H9 (cell line): ENCODE data around the gene CABP7. TPM values are rescaled to one million over a fixed set of nuclear protein-coding genes. Genes with fewer than 3 reads are reported as not detected.

Source experiments
- DNase-seq: peaks from one replicate; pipeline ENCODE4 v3.0.0-alpha.2; 2017
- H2AFZ ChIP-seq: one replicate; pipeline ENCODE4 v1.6.1; 2013; ENCODE audit warnings: mild to moderate bottlenecking, low read length, control low read depth, moderate library complexity
- H2AK5ac ChIP-seq: 2 replicates; pipeline ENCODE4 v1.6.1; 2013; ENCODE audit warnings: low read length, control low read depth, mixed read lengths; ENCODE audit not compliant: insufficient read length
- H2BK120ac ChIP-seq: one replicate; pipeline ENCODE4 v1.6.1; 2013; ENCODE audit warnings: low read depth, mild to moderate bottlenecking, low read length, control low read depth, inconsistent platforms; ENCODE audit not compliant: poor library complexity, severe bottlenecking
- H2BK12ac ChIP-seq: 2 replicates; pipeline ENCODE4 v1.6.1; 2013; ENCODE audit warnings: low read length, control low read depth, mixed read lengths, low read depth; ENCODE audit not compliant: insufficient read length
- H2BK15ac ChIP-seq: 2 replicates; pipeline ENCODE4 v1.6.1; 2013; ENCODE audit warnings: low read depth, low read length, control low read depth
- H2BK20ac ChIP-seq: one replicate; pipeline ENCODE4 v1.6.1; 2013; ENCODE audit warnings: low read depth, mild to moderate bottlenecking, low read length, control low read depth, inconsistent platforms; ENCODE audit not compliant: poor library complexity, severe bottlenecking
- H2BK5ac ChIP-seq: 2 replicates; pipeline ENCODE4 v1.6.1; 2013; ENCODE audit warnings: low read length, control low read depth, mixed read lengths; ENCODE audit not compliant: insufficient read length
- H3K14ac ChIP-seq: 2 replicates; pipeline ENCODE4 v1.6.1; 2013; ENCODE audit warnings: low read length, control low read depth; ENCODE audit not compliant: insufficient read depth
- H3K18ac ChIP-seq: 2 replicates; pipeline ENCODE4 v1.6.1; 2013; ENCODE audit warnings: low read depth, mild to moderate bottlenecking, mixed read lengths, low read length, control low read depth; ENCODE audit not compliant: insufficient read length
- H3K23ac ChIP-seq: 2 replicates; pipeline ENCODE4 v1.6.1; 2013; ENCODE audit warnings: low read length, control low read depth, mixed read lengths, low read depth; ENCODE audit not compliant: insufficient read length
- H3K23me2 ChIP-seq: 2 replicates; pipeline ENCODE4 v1.6.1; 2013; ENCODE audit warnings: low read depth, mild to moderate bottlenecking, mixed read lengths, low read length, control low read depth; ENCODE audit not compliant: insufficient read length, poor library complexity, severe bottlenecking
- H3K27ac ChIP-seq: 2 replicates; pipeline ENCODE4 v1.5.1; 2013; ENCODE audit warnings: low read length, control low read depth, mixed read lengths, low read depth; ENCODE audit not compliant: insufficient read length
- H3K27me3 ChIP-seq: 2 replicates; pipeline ENCODE4 v1.6.1; 2013; ENCODE audit warnings: low read length, control low read depth, inconsistent platforms; ENCODE audit not compliant: insufficient read depth
- H3K4ac ChIP-seq: 2 replicates; pipeline ENCODE4 v1.6.1; 2013; ENCODE audit warnings: low read depth, mild to moderate bottlenecking, control low read depth, inconsistent platforms, low read length, moderate library complexity
- H3K4me1 ChIP-seq: 2 replicates; pipeline ENCODE4 v1.6.1; 2013; ENCODE audit warnings: low read length, control low read depth, inconsistent platforms; ENCODE audit not compliant: insufficient read depth
- H3K4me2 ChIP-seq: 2 replicates; pipeline ENCODE4 v1.6.1; 2013; ENCODE audit warnings: low read length, control low read depth, mixed read lengths; ENCODE audit not compliant: insufficient read length, insufficient read depth
- H3K56ac ChIP-seq: 2 replicates; pipeline ENCODE4 v1.6.1; 2013; ENCODE audit warnings: low read depth, mild to moderate bottlenecking, mixed read lengths, low read length, control low read depth; ENCODE audit not compliant: insufficient read length
- H3K79me1 ChIP-seq: 2 replicates; pipeline ENCODE4 v1.6.1; 2013; ENCODE audit warnings: low read depth, mild to moderate bottlenecking, moderate library complexity, low read length, control low read depth, inconsistent platforms; ENCODE audit not compliant: insufficient read depth, poor library complexity, severe bottlenecking
- H3K79me2 ChIP-seq: 2 replicates; pipeline ENCODE4 v1.6.1; 2013; ENCODE audit warnings: low read length, control low read depth, inconsistent platforms; ENCODE audit not compliant: insufficient read depth
- H3K9ac ChIP-seq: 2 replicates; pipeline ENCODE4 v1.6.1; 2013; ENCODE audit warnings: low read length, control low read depth, mixed read lengths; ENCODE audit not compliant: insufficient read length; ENCODE audit errors: extremely low read depth
- H3K9me3 ChIP-seq: one replicate; pipeline ENCODE4 v1.6.1; 2013; ENCODE audit warnings: low read depth, low read length, inconsistent platforms; ENCODE audit not compliant: control insufficient read depth
- H3T11ph ChIP-seq: one replicate; pipeline ENCODE4 v1.6.1; 2013; ENCODE audit warnings: mild to moderate bottlenecking, low read length, control low read depth, inconsistent platforms
- H4K20me1 ChIP-seq: one replicate; pipeline ENCODE4 v1.6.1; 2013; ENCODE audit not compliant: control insufficient read depth, insufficient read length, insufficient read depth
- H4K5ac ChIP-seq: 2 replicates; pipeline ENCODE4 v1.6.1; 2013; ENCODE audit warnings: low read depth, mild to moderate bottlenecking, mixed read lengths, low read length, control low read depth; ENCODE audit not compliant: insufficient read length
- H4K8ac ChIP-seq: replicated peaks from 2 replicates; pipeline ENCODE4 v1.6.1; 2013; ENCODE audit warnings: low read length, control low read depth, mixed read lengths, low read depth; ENCODE audit not compliant: insufficient read length
- H4K91ac ChIP-seq: 2 replicates; pipeline ENCODE4 v1.6.1; 2013; ENCODE audit warnings: low read depth, mild to moderate bottlenecking, moderate library complexity, mixed read lengths, low read length, control low read depth; ENCODE audit not compliant: insufficient read length
- H3K27ac Mint-ChIP-seq, 3 experiments: 2 replicates in 2 of 3; 3 replicates in 1 of 3; pipeline ENCODE4 v1.8.0; 2020 to 2021; ENCODE audit warnings: mixed read lengths in 3 of 3, mild to moderate bottlenecking in 1 of 3, moderate library complexity in 1 of 3
- H3K27me3 Mint-ChIP-seq: 2 replicates; pipeline ENCODE4 v1.8.0; 2021; ENCODE audit warnings: low read depth, mild to moderate bottlenecking, moderate library complexity, mixed read lengths
- H3K36me3 Mint-ChIP-seq, 3 experiments: 2 replicates in 2 of 3; 3 replicates in 1 of 3; pipeline ENCODE4 v1.8.0; 2020 to 2021; ENCODE audit warnings: low read depth in 3 of 3, mixed read lengths in 3 of 3; ENCODE audit not compliant: insufficient read depth in 1 of 3
- H3K4me1 Mint-ChIP-seq, 2 experiments: 2 replicates each; pipeline ENCODE4 v1.8.0; 2020; ENCODE audit warnings: mixed read lengths in 2 of 2
- H3K4me3 Mint-ChIP-seq, 2 experiments: 2 replicates in 1 of 2; 3 replicates in 1 of 2; pipeline ENCODE4 v1.8.0; 2020 to 2021; ENCODE audit warnings: mild to moderate bottlenecking in 2 of 2, mixed read lengths in 2 of 2, moderate library complexity in 1 of 2
- H3K9me3 Mint-ChIP-seq, 2 experiments: 2 replicates in 1 of 2; 3 replicates in 1 of 2; pipeline ENCODE4 v1.8.0; 2020; ENCODE audit warnings: mild to moderate bottlenecking in 2 of 2, mixed read lengths in 2 of 2, moderate library complexity in 1 of 2
- CTCF ChIP-seq: fragments of 200-600 bp; sonication (generic); conservative IDR thresholded peaks from 3 replicates; pipeline ENCODE4 v1.8.0; 2021; ENCODE audit warnings: antibody characterized with exemption, mild to moderate bottlenecking
- WGBS: extraction: QIAGEN DNeasy Blood & Tissue Kit; methylation state at CpG from one replicate; pipeline ENCODE4 v1.1.7; 2013; ENCODE audit warnings: missing lambda C conversion rate, low lambda C conversion rate, mixed read lengths; ENCODE audit not compliant: insufficient read length; ENCODE audit errors: extremely low coverage; 5-methylcytosine and 5-hydroxymethylcytosine counted together
- total RNA-seq: library from RNA; stranded (reverse); gene quantifications from 2 replicates; pipeline ENCODE4 v1.2.1, GENCODE V29; 2021

Gene CABP7
- total RNA-seq, 1 experiment from 2014 or later, result 0.83 TPM

- Mint-ChIP-seq H3K9me3 (no peaks in the 10 kb centered on the region), H3K4me3 (no peak overlapping the region), H3K4me1 (peaks cover 15 to 29% of the 10 kb centered on the region in 2 experiments), H3K36me3 (no peaks in the 10 kb centered on the region), H3K27ac (no peak overlapping the region), H3K27me3 (peaks cover 8% of the 10 kb centered on the region)
- Histone ChIP-seq H2BK120ac (no peak overlapping the region), H2AFZ (no peak overlapping the region), H2BK15ac (no peak overlapping the region), H3K18ac (no peak overlapping the region), H3T11ph (no peak overlapping the region), H3K79me2 (no peaks in the 10 kb centered on the region), H4K5ac (no peak overlapping the region), H2BK12ac (no peak overlapping the region), H3K4ac (no peak overlapping the region), H3K9ac (no peak overlapping the region), H2BK5ac (no peak overlapping the region), H3K27me3 (no peaks in the 10 kb centered on the region), H4K8ac (no peak overlapping the region), H2BK20ac (no peak overlapping the region), H3K9me3 (no peaks in the 10 kb centered on the region), H3K79me1 (no peaks in the 10 kb centered on the region), H4K91ac (no peak overlapping the region), H3K23ac (no peak overlapping the region), H4K20me1 (peaks cover 2% of the 10 kb centered on the region), H2AK5ac (no peak overlapping the region), H3K27ac (no peak overlapping the region), H3K4me1 (no peaks in the 10 kb centered on the region), H3K4me2 (no peak overlapping the region), H3K56ac (no peak overlapping the region), H3K23me2 (no peaks in the 10 kb centered on the region), H3K14ac (no peak overlapping the region)
- DNase-seq, result no peak
- TF ChIP-seq CTCF, result no peak
- no CpG with 5 or more reads among the region's 18 CpGs for WGBS
Observed at GRCh38 chr22:29731058-29731850, 11.5 kb downstream of the CABP7 start.
